ENCODE results near the gene P2RX7. TPM values are rescaled to one million over a fixed set of nuclear protein-coding genes. Genes with fewer than 3 reads are reported as not detected.

P2RX7 gene
- polyA plus RNA-seq, 1 donor from 2014 or later: not detected

DNA sequence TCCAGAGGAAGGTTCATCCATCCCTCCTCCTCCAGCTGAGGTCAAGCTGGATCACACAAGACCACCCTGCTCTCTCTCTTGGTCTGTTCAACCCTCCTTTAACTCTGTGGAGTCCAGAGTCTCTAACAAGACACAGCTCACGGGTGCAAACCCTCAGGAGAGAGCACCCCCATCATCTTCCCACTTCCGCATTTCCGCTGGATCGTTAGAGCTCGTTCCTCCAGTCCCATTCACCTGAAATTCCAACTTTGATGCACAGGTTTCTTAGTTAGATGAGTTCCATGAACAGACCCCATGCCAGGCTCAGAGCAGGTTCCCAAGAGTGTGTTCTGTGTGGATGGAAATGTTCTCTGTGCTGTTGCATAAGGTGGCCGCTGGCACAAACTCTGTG, 44.5 kb upstream of the P2RX7 start:
- H3K4me3 ChIP-seq (ENCODE audit: low read length): no peak overlapping the region
- no peak overlapping the region for H2AFZ ChIP-seq (ENCODE audit: low read depth, low read length)
- H3K27me3 ChIP-seq (ENCODE audit: insufficient read depth, low read depth, low read length): no peaks in the 10 kb centered on the region
- no peaks in the 10 kb centered on the region for H3K9me3 ChIP-seq (ENCODE audit: low read length)
- H4K20me1 ChIP-seq (ENCODE audit: insufficient read depth): no peaks in the 10 kb centered on the region
- TF ChIP-seq POLR2AphosphoS5 (IDR thresholded peaks at IDR 0.05): no peak
- TF ChIP-seq, protein P1, sequence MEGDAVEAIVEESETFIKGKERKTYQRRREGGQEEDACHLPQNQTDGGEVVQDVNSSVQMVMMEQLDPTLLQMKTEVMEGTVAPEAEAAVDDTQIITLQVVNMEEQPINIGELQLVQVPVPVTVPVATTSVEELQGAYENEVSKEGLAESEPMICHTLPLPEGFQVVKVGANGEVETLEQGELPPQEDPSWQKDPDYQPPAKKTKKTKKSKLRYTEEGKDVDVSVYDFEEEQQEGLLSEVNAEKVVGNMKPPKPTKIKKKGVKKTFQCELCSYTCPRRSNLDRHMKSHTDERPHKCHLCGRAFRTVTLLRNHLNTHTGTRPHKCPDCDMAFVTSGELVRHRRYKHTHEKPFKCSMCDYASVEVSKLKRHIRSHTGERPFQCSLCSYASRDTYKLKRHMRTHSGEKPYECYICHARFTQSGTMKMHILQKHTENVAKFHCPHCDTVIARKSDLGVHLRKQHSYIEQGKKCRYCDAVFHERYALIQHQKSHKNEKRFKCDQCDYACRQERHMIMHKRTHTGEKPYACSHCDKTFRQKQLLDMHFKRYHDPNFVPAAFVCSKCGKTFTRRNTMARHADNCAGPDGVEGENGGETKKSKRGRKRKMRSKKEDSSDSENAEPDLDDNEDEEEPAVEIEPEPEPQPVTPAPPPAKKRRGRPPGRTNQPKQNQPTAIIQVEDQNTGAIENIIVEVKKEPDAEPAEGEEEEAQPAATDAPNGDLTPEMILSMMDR (IDR thresholded peaks at IDR 0.05; ENCODE audit: poor library complexity, severe bottlenecking): no peak
- no peak for TF ChIP-seq SMC3 (conservative IDR thresholded peaks at IDR 0.05; ENCODE audit: poor library complexity)
- TF ChIP-seq MXI1 (conservative IDR thresholded peaks at IDR 0.05; ENCODE audit: poor library complexity, severe bottlenecking): no peak
- no peak for TF ChIP-seq EP300 (conservative IDR thresholded peaks at IDR 0.05; ENCODE audit: poor library complexity, severe bottlenecking)
- TF ChIP-seq RAD21 (conservative IDR thresholded peaks at IDR 0.05): no peak
- H3K27ac ChIP-seq (ENCODE audit: low read length): no peak overlapping the region
- no peaks in the 10 kb centered on the region for H3K79me2 ChIP-seq (replicated peaks; ENCODE audit: insufficient read depth, low read length)
- H3K9ac ChIP-seq (ENCODE audit: low read length): no peak overlapping the region
- H3K9me2 ChIP-seq (ENCODE audit: insufficient read depth, low read length): no peaks in the 10 kb centered on the region
- H3K4me2 ChIP-seq (ENCODE audit: low read length): no peak overlapping the region
- no peaks in the 10 kb centered on the region for H3K36me3 ChIP-seq (ENCODE audit: insufficient read depth, low read length)
- H3F3A ChIP-seq (ENCODE audit: insufficient read depth, low read length, poor library complexity, severe bottlenecking): no peaks in the 10 kb centered on the region

DNA sequence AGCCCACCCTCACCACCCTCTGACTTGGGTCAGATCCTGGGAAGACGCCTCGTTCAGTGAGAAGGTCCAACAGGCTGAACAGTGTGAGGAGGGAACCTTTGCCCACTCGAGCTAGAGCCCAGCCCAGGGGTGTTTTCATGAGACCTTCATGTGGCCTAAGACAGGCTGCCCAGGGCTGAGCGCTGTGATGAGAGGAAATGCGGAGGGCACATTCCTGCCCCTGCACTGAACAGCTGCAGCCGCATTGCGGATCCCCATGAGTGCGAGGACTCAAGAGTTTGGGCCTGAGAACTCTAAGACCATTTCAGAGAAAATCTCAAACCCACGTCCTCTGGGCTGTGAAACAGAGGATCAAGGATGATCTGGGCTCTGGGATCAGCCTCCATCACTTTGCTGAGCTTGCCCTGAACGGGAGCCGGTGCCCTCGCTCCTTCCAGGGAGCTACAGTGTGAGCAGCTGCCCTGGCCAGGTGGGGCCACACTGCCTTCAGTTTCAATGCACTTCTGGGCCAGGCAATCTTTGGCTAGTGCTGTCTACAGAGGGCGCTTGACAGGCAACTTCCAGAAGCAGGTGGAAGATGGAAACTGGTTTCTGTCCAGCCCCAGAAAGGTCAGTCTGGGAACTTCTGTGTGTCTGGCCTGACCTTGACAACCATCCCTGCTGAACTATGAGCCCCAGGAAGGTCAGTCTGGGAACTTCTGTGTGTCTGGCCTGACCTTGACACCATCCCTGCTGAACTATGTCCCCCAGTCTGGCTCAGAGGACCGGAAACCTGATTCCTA, 43.5 kb upstream of the P2RX7 start:
- H3K4me3 ChIP-seq (ENCODE audit: low read length): no peak overlapping the region
- H3F3A ChIP-seq (ENCODE audit: insufficient read depth, low read length, poor library complexity, severe bottlenecking): no peaks in the 10 kb centered on the region
- H3K9me2 ChIP-seq (ENCODE audit: insufficient read depth, low read length): no peaks in the 10 kb centered on the region
- H4K20me1 ChIP-seq (ENCODE audit: insufficient read depth): no peaks in the 10 kb centered on the region
- no peaks in the 10 kb centered on the region for H3K9me3 ChIP-seq (ENCODE audit: low read length)
- no peaks in the 10 kb centered on the region for H3K36me3 ChIP-seq (ENCODE audit: insufficient read depth, low read length)
- H2AFZ ChIP-seq (ENCODE audit: low read depth, low read length): no peak overlapping the region
- H3K4me2 ChIP-seq (ENCODE audit: low read length): no peak overlapping the region
- no peak overlapping the region for H3K9ac ChIP-seq (ENCODE audit: low read length)
- no peaks in the 10 kb centered on the region for H3K27me3 ChIP-seq (ENCODE audit: insufficient read depth, low read depth, low read length)
- TF ChIP-seq, protein P1 (IDR thresholded peaks at IDR 0.05; ENCODE audit: poor library complexity, severe bottlenecking): no peak
- TF ChIP-seq MXI1 (conservative IDR thresholded peaks at IDR 0.05; ENCODE audit: poor library complexity, severe bottlenecking) (no peak), TAF1 (IDR thresholded peaks at IDR 0.05; ENCODE audit: low read depth) (no peak), EP300 (conservative IDR thresholded peaks at IDR 0.05; ENCODE audit: poor library complexity, severe bottlenecking) (no peak), RAD21 (conservative IDR thresholded peaks at IDR 0.05) (no peak), SMC3 (conservative IDR thresholded peaks at IDR 0.05; ENCODE audit: poor library complexity) (no peak), REST (IDR thresholded peaks at IDR 0.05; ENCODE audit: borderline replicate concordance) (no peak)
- H3K79me2 ChIP-seq (replicated peaks; ENCODE audit: insufficient read depth, low read length): no peaks in the 10 kb centered on the region
- H3K27ac ChIP-seq (ENCODE audit: low read length): no peak overlapping the region
